GM12891 (cell line): ENCODE results near the gene SSH2.
A peak's percentile ranks its signal among the peaks of the same experiment; 100 is the strongest.
"Not testable (repeated sequence)": the region's sequence is repeated elsewhere in the genome, so short reads cannot be mapped to it uniquely, and the experiment has no call there.

Experiments used
- DNase-seq: peaks from one replicate; pipeline ENCODE4 v3.0.0; 2011; ENCODE audit warnings: low spot score; ENCODE audit not compliant: insufficient read length
- FAIRE-seq: peaks from 2 replicates; lab custom pipeline; 2011; peaks lifted over from hg19 to GRCh38; lab: Jason Lieb, UNC
- PAX5 ChIP-seq: IDR thresholded peaks from 2 replicates; pipeline ENCODE4 v1.6.1; 2011; ENCODE audit warnings: low read length, moderate library complexity, mild to moderate bottlenecking; ENCODE audit not compliant: insufficient read depth, severe bottlenecking
- POLR2A ChIP-seq: IDR thresholded peaks from 2 replicates; pipeline ENCODE4 v1.6.1; 2011; ENCODE audit warnings: low read depth, low read length, control low read depth
- POLR2AphosphoS5 ChIP-seq: IDR thresholded peaks from 2 replicates; pipeline ENCODE4 v1.6.1; 2011; ENCODE audit warnings: low read depth, low read length, control low read depth
- POU2F2 ChIP-seq: IDR thresholded peaks from 2 replicates; pipeline ENCODE4 v1.6.1; 2011; ENCODE audit warnings: low read depth, mild to moderate bottlenecking, control low read depth, low read length, moderate library complexity
- SPI1 ChIP-seq: IDR thresholded peaks from 2 replicates; pipeline ENCODE4 v1.6.1; 2011; ENCODE audit warnings: low read depth, low read length, control low read depth
- TAF1 ChIP-seq: IDR thresholded peaks from 2 replicates; pipeline ENCODE4 v1.6.1; 2011; ENCODE audit warnings: low read depth, low read length, control low read depth

Gene SSH2

DNA sequence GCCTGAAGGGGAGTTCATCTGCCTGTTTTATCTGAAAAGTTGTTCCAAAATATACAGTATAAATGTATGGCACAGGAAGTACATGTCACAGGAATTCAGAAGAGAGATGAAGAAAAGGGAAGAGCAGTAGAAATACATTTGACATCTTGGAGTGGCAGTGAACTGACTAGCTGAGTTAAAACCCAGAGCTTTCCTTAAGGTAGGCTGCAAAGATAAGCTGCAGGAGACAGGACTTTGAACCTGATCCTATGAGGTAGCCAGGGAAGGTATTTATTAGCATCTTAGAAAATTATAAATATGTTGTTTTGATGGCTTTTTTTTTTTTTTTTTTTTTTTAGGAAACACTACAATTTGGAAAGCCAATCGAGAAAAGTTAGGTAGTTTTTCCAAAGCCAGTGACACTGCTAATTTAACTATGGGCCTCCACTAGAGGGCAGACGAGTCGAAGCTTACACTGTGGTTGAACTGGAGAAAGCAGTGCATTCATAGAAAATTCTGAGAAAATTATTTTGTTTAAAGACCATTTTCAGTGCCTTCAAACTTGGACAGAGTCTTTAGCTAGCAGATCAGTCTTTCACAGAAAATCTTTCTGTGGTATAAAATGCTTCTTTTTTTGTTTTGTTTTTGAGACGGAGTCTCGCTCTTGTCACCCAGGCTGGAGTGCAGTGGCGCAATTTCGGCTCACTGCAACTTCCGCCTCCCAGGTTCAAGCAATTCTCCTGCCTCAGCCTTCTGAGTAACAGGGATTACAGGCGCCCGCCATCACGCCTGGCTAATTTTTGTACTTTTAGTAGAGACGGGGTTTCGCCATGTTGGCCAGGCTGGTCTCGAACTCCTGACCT lies 122.3 kb downstream of the SSH2 start:
- TF ChIP-seq PAX5 (no peak), POU2F2 (no peak), TAF1 (no peak), POLR2AphosphoS5 (no peak), SPI1 (no peak), POLR2A (no peak)
- peak; percentile 26 for FAIRE-seq
- DNase-seq: peak; percentile 21

- DNase-seq: no peak
- TF ChIP-seq TAF1 (no peak), POLR2AphosphoS5 (no peak)
- FAIRE-seq: no peak
Observed at GRCh38 chr17:29802246-29802645, 127.8 kb downstream of the SSH2 start.

- TF ChIP-seq SPI1: no peak
- no peak for TF ChIP-seq PAX5
- no peak for TF ChIP-seq POU2F2
- TF ChIP-seq POLR2A: no peak
- no peak for TF ChIP-seq POLR2AphosphoS5
- no peak for TF ChIP-seq TAF1
- FAIRE-seq (no peak), DNase-seq (no peak)
Observed at GRCh38 chr17:29800457-29800856, 129.6 kb downstream of the SSH2 start.

GRCh38 chr17:29796652-29797051 lies 133.4 kb downstream of the SSH2 start:
- no peak for TF ChIP-seq POU2F2
- TF ChIP-seq SPI1: no peak
- TF ChIP-seq POLR2A: no peak
- no peak for TF ChIP-seq PAX5
- no peak for TF ChIP-seq TAF1
- TF ChIP-seq POLR2AphosphoS5: no peak
- no peak for FAIRE-seq
- no peak for DNase-seq

DNA sequence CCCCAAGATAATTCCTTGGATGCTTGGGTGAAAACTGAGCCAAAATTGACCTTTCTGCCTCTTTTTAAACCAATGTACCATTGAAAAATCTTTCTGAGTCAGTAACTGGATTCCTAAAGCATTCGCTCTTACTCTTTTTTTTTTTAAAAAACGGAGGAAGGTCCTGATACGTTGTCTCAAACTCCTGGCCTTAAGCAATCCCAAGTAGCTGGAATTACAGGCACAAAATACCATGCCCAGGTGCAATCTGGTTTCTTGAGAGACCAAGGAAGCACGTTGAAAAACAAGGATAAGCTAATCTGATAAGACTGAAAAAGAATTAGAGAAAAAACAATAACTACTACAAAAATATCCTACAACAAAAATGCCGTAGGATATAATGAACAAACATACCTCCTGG lies 136.5 kb downstream of the SSH2 start:
- no peak for DNase-seq
- FAIRE-seq: no peak
- TF ChIP-seq POLR2AphosphoS5 (no peak), POU2F2 (no peak), SPI1 (no peak), TAF1 (no peak), PAX5 (no peak), POLR2A (no peak)

DNA sequence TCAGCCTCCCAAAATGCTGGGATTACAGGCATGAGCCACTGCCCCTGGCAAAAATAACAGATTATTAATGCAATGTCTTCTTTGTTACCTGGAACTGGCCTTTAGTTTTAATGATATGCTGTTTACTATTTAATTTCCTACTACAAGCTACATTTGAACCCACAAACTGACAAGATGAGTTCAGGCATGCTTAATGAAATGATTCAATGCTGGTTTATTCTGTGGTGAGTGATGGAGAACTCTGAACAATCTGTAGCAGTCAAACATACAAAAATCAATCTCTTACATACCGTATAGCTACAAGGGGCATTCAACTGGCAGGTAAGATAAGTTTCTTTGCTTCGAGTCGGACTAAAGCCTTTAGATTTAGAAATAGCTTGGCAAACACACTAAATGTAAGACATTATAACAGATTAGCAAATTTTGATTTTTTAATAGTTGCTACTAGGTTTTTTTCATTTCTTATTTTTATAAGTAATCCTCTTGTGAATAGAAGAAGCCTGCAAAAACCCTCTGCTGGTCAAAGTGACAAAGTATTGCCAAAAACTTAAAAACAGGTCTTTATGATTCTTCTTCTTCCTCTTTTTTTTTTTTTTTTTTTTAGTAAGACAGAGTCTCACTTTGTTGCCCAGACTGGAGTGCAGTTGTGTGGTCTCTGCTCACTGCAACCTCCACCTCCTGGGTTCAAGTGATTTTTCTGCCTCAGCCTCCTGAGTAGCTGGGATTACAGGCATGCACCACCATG lies 138.5 kb downstream of the SSH2 start:
- FAIRE-seq: no peak
- TF ChIP-seq SPI1: no peak
- TF ChIP-seq POU2F2: no peak
- TF ChIP-seq PAX5: no peak
- TF ChIP-seq POLR2A: no peak
- TF ChIP-seq POLR2AphosphoS5: no peak
- TF ChIP-seq TAF1: no peak
- DNase-seq: no peak

DNA sequence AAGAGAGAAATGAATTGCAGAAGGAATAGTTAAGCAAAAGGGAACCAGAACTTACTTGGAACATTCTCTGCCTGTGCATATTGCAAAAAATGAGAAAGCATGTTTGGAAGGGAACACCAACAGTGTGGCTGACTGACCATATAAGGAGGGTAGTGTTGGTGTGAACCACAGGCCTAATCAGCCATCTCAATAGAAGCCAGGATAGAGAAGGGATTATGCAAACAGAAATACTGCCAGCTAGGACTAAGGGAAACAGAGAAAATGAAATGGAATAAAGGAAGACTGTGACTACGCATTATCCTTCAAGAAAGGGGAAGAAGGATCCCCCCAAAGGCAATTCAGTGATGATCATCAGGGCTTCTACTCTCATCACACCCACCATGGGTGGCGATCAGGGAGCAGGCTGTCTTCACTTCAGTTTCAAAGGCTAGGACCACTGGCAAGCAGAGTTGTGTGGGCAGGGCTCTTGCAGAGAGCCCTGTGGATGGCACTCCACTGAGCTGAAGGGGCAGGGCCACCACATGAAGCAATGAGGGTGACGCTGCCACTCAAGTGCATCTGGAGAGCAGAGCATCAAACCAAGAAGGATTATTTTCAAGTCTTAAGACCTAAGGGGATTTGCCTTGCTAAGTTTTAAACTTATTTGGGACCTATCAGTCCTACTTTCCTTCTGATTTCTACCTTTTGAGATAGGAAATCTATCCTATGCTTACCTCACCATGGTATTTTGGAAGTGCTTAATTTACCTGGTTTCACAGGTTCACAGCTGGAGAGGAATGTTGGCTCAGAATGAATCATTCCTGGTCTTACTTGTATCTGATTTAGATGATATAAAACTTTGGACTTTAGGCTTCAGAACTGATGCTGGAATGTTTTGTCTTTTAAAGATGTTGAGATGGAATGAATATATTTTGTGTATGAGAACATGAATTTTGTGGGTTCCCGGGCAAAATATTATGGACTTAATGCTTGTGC lies 140.5 kb downstream of the SSH2 start:
- FAIRE-seq (no peak), DNase-seq (no peak)
- TF ChIP-seq PAX5: no peak
- TF ChIP-seq POLR2AphosphoS5: no peak
- TF ChIP-seq TAF1: no peak
- TF ChIP-seq POLR2A: no peak
- no peak for TF ChIP-seq POU2F2
- no peak for TF ChIP-seq SPI1

- no peak for FAIRE-seq
- no peak for DNase-seq
- TF ChIP-seq SPI1 (no peak), POLR2A (no peak), POLR2AphosphoS5 (no peak), TAF1 (no peak), POU2F2 (no peak), PAX5 (no peak)
Observed at GRCh38 chr17:29787995-29788394, 142.0 kb downstream of the SSH2 start.

DNA sequence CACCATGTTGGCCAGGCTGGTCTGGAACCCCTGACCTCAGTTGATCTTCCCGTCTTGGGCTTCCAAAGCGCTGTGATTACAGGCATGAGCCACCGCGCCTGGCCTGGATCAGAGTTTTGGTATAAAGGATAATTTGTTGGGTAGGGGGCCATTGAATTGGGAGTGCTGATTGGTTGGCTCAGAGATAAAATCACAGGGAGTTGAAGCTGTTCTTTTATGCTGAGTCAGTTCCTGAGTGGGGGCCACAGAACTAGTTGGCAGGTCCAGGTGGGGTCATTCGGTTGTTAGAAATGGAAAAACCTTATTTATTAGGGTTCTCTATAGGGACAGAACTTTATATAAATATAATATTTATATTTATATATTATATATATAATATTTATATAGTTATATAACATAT lies 147.1 kb downstream of the SSH2 start:
- no peak for DNase-seq
- no peak for FAIRE-seq
- TF ChIP-seq POLR2AphosphoS5 (no peak), PAX5 (no peak), POU2F2 (no peak), TAF1 (no peak), SPI1 (no peak), POLR2A (no peak)

DNA sequence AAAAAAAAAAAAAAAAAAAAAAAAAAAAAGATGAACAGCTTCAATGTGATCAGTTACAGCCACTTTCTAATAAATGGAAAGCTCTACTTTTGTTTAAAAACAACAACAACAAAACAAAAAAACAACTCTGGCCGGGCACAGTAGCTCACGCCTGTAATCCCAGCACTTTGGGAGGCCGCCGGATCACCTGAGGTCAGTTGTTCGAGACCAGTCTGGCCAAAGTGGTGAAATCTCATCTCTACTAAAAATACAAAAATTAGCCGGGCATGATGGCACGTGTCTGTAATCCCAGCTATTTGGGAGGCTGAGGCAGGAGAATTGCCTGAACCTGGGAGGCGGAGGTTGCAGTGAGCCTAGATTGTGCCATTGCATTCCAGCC lies 150.2 kb downstream of the SSH2 start:
- not testable (repeated sequence) for DNase-seq, FAIRE-seq
